D721Med (cell line): ENCODE measurements around the gene APPL2.

ENCODE experiments used
- DNase-seq: peaks from one replicate; pipeline ENCODE4 v3.0.0; 2011; ENCODE audit warnings: low spot score; ENCODE audit not compliant: insufficient read length
- FAIRE-seq: peaks from 2 replicates; lab custom pipeline; 2011; peaks lifted over from hg19 to GRCh38; lab: Jason Lieb, UNC
- TF ChIP-seq, protein P1 (sequence below): IDR thresholded peaks from 2 replicates; pipeline ENCODE4 v1.5.1; 2012; ENCODE audit warnings: mild to moderate bottlenecking, control low read depth; ENCODE audit not compliant: insufficient read depth; ENCODE audit errors: missing control alignments

APPL2 gene

DNA sequence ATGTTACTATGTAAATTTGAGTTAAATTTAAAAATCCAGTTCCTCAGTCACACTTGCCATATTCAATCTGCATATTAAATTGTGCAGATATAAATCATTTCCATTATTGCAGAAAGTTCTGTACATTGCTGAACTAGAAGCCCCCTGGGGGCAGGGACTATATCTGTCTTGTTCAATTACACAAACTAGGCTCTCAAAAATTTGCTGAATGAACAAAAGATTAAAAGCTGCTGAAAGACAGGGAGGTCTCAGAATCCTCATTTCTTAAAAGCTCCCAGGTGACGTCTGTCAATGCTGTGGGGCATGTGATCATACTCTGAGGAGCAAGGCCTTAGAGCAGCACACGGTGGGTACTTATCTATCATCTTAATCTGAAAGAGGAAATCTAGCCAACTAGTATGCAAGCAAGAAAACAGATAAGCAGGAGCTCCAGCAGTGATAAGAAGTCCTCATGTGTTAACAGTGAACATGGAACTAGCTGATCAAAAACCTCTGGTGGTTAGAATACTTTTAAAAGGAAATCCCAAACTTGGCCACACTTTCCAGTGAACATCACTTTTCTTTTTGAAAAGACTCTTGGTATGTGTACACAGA, 60.5 kb downstream of the APPL2 start:
- no peak for DNase-seq
- no peak for FAIRE-seq
- TF ChIP-seq, protein P1, sequence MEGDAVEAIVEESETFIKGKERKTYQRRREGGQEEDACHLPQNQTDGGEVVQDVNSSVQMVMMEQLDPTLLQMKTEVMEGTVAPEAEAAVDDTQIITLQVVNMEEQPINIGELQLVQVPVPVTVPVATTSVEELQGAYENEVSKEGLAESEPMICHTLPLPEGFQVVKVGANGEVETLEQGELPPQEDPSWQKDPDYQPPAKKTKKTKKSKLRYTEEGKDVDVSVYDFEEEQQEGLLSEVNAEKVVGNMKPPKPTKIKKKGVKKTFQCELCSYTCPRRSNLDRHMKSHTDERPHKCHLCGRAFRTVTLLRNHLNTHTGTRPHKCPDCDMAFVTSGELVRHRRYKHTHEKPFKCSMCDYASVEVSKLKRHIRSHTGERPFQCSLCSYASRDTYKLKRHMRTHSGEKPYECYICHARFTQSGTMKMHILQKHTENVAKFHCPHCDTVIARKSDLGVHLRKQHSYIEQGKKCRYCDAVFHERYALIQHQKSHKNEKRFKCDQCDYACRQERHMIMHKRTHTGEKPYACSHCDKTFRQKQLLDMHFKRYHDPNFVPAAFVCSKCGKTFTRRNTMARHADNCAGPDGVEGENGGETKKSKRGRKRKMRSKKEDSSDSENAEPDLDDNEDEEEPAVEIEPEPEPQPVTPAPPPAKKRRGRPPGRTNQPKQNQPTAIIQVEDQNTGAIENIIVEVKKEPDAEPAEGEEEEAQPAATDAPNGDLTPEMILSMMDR, result no peak

DNA sequence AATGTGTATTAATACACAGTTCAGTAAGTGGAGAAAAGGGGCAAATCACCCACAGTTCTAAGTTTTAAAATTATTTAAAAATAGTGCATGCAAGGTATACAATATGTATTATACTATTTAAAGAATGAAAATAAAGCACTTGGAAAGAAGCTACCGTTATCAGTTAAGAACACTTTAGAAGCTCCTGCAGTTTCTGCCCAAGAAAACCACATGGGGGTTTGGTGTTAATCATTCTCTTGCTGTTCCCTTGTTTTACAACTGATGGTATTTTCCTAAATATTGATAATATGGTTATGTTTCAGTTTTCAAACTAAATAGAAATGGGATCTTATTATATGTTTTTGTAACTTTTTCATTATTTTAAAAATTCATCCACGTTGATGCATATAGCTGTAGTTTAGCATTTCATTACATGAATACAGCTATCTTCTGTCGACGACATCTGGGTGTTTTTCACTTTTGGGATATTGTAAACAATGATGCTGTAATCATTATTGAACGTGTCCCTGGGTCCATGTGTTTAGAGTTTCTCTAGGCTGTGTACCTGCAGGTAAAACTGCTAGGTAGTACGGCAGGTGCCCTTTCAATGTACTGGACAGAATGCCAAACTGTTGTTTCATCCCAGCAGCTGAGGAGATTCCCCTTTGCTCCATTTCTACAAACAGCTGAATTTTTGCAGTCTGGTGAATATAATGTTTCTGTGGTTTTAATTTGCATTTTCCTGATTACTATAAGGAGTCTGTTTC, 64.1 kb downstream of the APPL2 start:
- FAIRE-seq, result no peak
- no peak for DNase-seq

DNA sequence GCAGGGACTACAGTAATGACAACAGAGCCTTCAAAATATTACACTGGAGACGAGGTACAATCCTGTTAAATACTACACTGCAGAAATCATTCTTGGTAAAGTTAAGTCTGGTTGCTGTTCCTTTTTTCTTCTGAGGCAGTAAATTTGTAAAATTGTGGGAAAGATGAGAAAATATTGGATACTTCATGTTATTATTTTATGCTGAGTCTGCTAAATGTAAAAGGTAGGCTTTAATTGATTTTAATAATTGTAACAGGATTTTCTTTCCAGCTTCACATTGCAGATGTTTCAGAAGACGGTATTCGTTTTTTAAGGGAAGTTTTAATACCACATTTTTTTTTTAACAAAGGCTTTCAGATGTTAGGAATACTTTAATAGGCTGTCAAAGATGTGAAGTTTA, 65.8 kb downstream of the APPL2 start:
- DNase-seq (no peak), FAIRE-seq (no peak)
- TF ChIP-seq, protein P1, result no peak

More for the DNA sequence above, 64.1 kb downstream of the APPL2 start:
- TF ChIP-seq, protein P1, result no peak

DNA sequence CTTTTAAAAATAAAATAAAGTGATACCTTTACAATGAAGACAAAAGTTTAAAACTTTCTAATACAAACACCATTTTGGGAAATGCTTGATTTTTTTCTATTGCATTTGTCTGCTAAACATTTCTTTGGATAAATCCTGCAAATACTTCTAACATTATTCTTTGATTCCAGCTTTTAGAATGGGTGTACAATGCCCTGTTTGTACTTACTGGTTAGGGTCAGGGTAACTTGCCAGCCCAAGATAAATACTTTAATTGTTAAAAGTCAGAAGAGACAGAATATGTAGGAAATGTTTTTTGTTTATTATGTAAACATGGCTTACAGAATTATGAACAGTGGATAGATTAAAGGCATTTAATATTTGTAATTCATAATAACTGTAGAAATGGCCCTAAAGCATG, 68.0 kb downstream of the APPL2 start:
- FAIRE-seq, result no peak
- no peak for DNase-seq
- TF ChIP-seq, protein P1, result no peak

DNA sequence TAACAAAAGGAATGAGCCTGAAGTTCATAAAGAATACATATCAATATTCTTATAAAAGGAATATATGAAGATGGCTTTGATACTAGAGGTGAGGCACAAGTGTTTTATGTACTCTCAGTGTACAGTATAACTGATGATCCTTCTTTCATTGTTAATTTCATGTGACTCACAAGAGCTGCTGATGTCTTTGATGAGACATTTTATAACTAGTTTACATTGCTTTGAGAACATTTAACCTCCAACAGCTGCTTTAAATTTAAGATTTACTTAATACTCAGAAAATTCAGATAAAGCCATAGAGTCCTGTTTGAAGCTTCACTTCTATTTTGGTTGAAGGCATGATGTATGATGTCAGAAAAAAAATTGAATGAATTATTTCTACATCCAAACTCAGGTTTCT, 68.6 kb downstream of the APPL2 start:
- FAIRE-seq (no peak), DNase-seq (no peak)

DNA sequence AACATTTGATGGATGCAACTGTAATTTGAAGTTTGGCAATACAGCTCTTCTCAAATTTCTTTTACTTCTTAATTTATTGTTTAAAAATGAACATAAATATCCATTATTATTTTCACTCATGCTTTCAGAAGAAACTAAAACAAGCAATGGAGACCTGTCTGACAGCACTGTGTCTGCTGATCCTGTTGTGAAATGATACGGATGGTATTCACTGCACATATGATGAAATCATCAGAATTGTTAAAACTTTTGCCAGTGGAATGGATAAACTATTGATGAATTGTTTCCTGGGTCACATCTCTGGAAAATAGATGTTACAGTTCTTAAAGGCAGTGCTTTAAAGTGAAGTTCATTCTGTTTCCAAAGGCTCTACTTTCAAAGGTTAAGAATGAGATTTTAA, 69.2 kb downstream of the APPL2 start:
- TF ChIP-seq, protein P1, result no peak
- no peak for DNase-seq
- no peak for FAIRE-seq

More for the DNA sequence above, 68.6 kb downstream of the APPL2 start:
- TF ChIP-seq, protein P1, result no peak

DNA sequence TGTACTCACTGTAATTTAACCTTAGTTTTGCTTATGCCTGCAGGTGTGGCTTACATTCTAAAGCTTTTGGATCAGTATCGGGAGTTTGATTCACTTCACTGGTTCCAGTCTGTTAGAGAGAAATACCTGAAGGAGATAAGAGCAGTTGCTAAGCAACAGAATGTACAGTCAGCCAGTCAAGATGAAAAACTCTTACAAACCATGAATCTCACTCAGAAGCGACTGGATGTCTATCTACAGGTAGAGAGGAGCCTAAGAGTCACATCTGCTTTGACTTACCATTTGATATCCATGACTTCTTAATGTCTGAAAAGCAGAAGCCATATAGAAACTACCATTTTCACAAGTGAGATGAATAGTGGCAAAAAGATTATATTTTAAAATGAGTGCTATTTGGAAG, 71.9 kb downstream of the APPL2 start:
- TF ChIP-seq, protein P1, result no peak
- no peak for FAIRE-seq

More for the DNA sequence above, 71.9 kb downstream of the APPL2 start:
- DNase-seq, result no peak
